Measurements from ENCODE around the gene PRR9.

DNA sequence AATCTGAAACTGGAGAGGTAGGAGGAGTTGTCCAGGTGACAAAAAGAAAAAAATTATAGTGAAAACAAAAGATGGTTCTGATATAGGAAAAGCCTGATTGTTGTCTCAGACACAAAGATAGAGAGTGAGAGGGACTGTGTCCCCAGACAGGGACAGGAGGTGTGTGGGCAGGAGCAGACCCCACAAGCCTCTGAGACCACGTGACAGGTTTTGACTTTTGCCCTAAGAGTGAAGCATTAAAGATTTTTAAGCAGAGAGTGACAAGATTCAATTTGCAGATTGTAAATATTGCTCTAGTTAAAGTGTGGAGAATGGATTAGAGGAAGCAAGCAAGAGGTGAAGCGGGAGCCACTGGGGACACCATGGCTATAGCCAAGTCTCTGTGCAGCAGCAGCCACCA is 10.4 kb downstream of the PRR9 start:
- TF ChIP-seq GATA3 (IDR thresholded peaks at IDR 0.05; ENCODE audit: low read depth, low read length) (no peak), GATA2 (IDR thresholded peaks at IDR 0.05; ENCODE audit: low read depth, low read length) (no peak)

Data from SH-SY5Y (cell line).